Esophagus squamous epithelium (tissue), 5 donors: ENCODE results near the gene PEF1. TPM values are rescaled to one million over a fixed set of nuclear protein-coding genes. Genes with fewer than 3 reads are reported as not detected.

Source experiments
- DNase-seq: peaks from one replicate; lab custom pipeline; 2025; lab: John Stamatoyannopoulos, UW
- H3K27ac ChIP-seq, 4 donors: fragments of 200-600 bp; sonication (generic); one replicate each; pipeline ENCODE4 v1.5.1; 2016 to 2019; ENCODE audit warnings: mild to moderate bottlenecking in 1 of 4
- H3K27me3 ChIP-seq, 4 donors: fragments of 200-600 bp; sonication (generic); 1 replicate in 3 of 4; 2 replicates in 1 of 4; pipeline versions ENCODE4 v1.5.1 to v1.6.0; 2017 to 2021; ENCODE audit warnings: antibody characterized with exemption in 1 of 4
- H3K36me3 ChIP-seq, 3 donors: fragments of 200-600 bp; sonication (generic); one replicate each; pipeline ENCODE4 v1.5.1; 2016 to 2019
- H3K4me1 ChIP-seq, 3 donors: fragments of 200-600 bp; sonication (generic); one replicate each; pipeline ENCODE4 v1.5.1; 2017 to 2019
- H3K4me3 ChIP-seq, 4 donors: fragments of 200-600 bp; sonication (generic); 1 replicate in 3 of 4; 2 replicates in 1 of 4; pipeline ENCODE4 v1.5.1; 2016 to 2019; ENCODE audit warnings: mild to moderate bottlenecking in 2 of 4, moderate library complexity in 1 of 4
- H3K9me3 ChIP-seq, 3 donors: fragments of 200-600 bp; sonication (generic); one replicate each; pipeline ENCODE4 v1.5.1; 2016 to 2019
- CTCF ChIP-seq, 6 experiments: fragments of 450-650 bp in 4 of 6; fragments of 200-600 bp in 2 of 6; sonication (generic) in 2 of 6; IDR thresholded peaks; one replicate each; pipeline ENCODE4 v1.5.1; 2016 to 2019; ENCODE audit warnings: antibody characterized with exemption in 6 of 6, mild to moderate bottlenecking in 4 of 6, moderate library complexity in 4 of 6
- POLR2A ChIP-seq, 4 donors: fragments of 450-650 bp; IDR thresholded peaks; one replicate each; pipeline ENCODE4 v1.6.1; 2017; ENCODE audit warnings: antibody characterized with exemption in 4 of 4, mild to moderate bottlenecking in 4 of 4, moderate library complexity in 3 of 4
- WGBS, 2 donors: methylation state at CpG; one replicate each; pipeline ENCODE4 v1.1.5; 2018; 5-methylcytosine and 5-hydroxymethylcytosine counted together
- intact Hi-C: fragments of 100-400 bp; cut with DNase I; formaldehyde crosslinking; loops from one replicate; pipeline ENCODE4 v1.15.0; 2022
- total RNA-seq, 4 donors: library from RNA; depleted of rRNA; stranded (reverse); fragments of >200 nt; gene quantifications; one replicate each; pipeline ENCODE4 v1.1.0, GENCODE V29; 2016
- donor health status: DM: yes; HTN: yes; CAD: no.

Gene PEF1
- total RNA-seq, 4 donors from 2014 or later: 59.1 to 69.8 (median 63.6) TPM

DNA sequence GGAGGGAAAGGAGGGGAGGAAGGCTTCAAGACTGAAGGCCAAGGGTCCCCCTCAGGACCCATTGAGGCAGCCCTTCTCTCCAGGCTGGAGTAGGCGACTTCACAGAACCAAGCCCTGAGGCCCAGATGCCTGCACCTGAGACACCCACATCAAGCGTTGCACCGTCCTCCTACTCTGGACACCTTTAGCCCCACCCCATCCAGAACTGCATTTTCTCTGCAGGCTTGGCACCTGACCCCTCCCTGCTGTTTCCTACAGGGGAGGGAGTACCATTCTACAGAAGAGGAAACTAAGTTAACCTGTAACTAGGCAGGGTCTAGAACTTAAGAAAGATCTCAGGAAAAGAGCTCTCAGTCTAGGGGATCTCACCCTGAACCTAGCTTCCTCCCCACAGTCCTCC lies 12.0 kb downstream of the PEF1 start:
- no peak overlapping the region for H3K4me3 ChIP-seq
- peaks cover 20 to 80% (median 38%) of the 10 kb centered on the region in 3 donors for H3K36me3 ChIP-seq
- 86% methylated on average over 3 of the region's 3 CpGs; no CpG with 5 or more reads in 1 of the 2 donors for WGBS, 2 donors
- H3K9me3 ChIP-seq: no peaks in the 10 kb centered on the region
- no peak for DNase-seq
- TF ChIP-seq CTCF (IDR thresholded peaks at IDR 0.05) (no peak), POLR2A (IDR thresholded peaks at IDR 0.05) (no peak)
- H3K27me3 ChIP-seq: no peaks in the 10 kb centered on the region
- intact Hi-C loops: no loop called here
- no peak overlapping the region for H3K27ac ChIP-seq
- peaks cover 8 to 43% (median 9%) of the 10 kb centered on the region in 3 donors for H3K4me1 ChIP-seq

- no peak overlapping the region for H3K27ac ChIP-seq
- intact Hi-C loops: no loop called here
- H3K4me3 ChIP-seq: no peak overlapping the region
- 87 to 94% methylated on average over 4 of the region's 6 CpGs for WGBS, 2 donors
- peaks cover 6 to 29% (median 17%) of the 10 kb centered on the region in 3 donors for H3K4me1 ChIP-seq
- no peak for DNase-seq
- H3K36me3 ChIP-seq: peaks cover 20 to 79% (median 38%) of the 10 kb centered on the region in 3 donors
- TF ChIP-seq POLR2A (IDR thresholded peaks at IDR 0.05) (no peak), CTCF (IDR thresholded peaks at IDR 0.05) (no peak)
- H3K27me3 ChIP-seq: no peaks in the 10 kb centered on the region
- H3K9me3 ChIP-seq: no peaks in the 10 kb centered on the region
These were observed 15.6 kb downstream of the PEF1 start for GRCh38 chr1:31628931-31629556.

- Histone ChIP-seq H3K27ac (peak overlapping the region; percentile 58 to 71 (median 63)), H3K9me3 (no peaks in the 10 kb centered on the region), H3K36me3 (peaks cover 17 to 69% (median 38%) of the 10 kb centered on the region in 3 donors), H3K4me3 (no peak overlapping the region), H3K4me1 (peaks cover 6 to 29% (median 17%) of the 10 kb centered on the region in 3 donors), H3K27me3 (no peaks in the 10 kb centered on the region)
- DNase-seq: no peak
- intact Hi-C loops: no loop called here
- WGBS, 2 donors: 40 to 46% methylated on average over 2 to 7 of the region's 11 CpGs
- no peak for TF ChIP-seq CTCF (IDR thresholded peaks at IDR 0.05)
- TF ChIP-seq POLR2A (IDR thresholded peaks at IDR 0.05): no peak
These were observed 16.6 kb downstream of the PEF1 start for GRCh38 chr1:31627930-31628559.

GRCh38 chr1:31627301-31627929 lies 17.3 kb downstream of the PEF1 start:
- WGBS, 2 donors: 21 to 40% methylated on average over 1 to 6 of the region's 13 CpGs
- H3K4me3 ChIP-seq: no peak overlapping the region
- TF ChIP-seq CTCF (IDR thresholded peaks at IDR 0.05): no peak
- no peak for TF ChIP-seq POLR2A (IDR thresholded peaks at IDR 0.05)
- no peak for DNase-seq
- H3K9me3 ChIP-seq: no peaks in the 10 kb centered on the region
- peaks cover 13 to 62% (median 35%) of the 10 kb centered on the region in 3 donors for H3K36me3 ChIP-seq
- peak overlapping the region; percentile 58 to 71 (median 63) for H3K27ac ChIP-seq
- peaks cover 6 to 29% (median 17%) of the 10 kb centered on the region in 3 donors for H3K4me1 ChIP-seq
- H3K27me3 ChIP-seq: no peaks in the 10 kb centered on the region
- intact Hi-C loops: no loop called here
